ENCODE results near the gene PON2. TPM values are rescaled to one million over a fixed set of nuclear protein-coding genes. Genes with fewer than 3 reads are reported as not detected.

Gene PON2
- total and polyA plus RNA-seq, 2 of the 13 experiments (the other 11 are each of a cell fraction or from before 2014, with no cell fraction given) = 202 to 217 TPM

- TF ChIP-seq E2F1 (CRISPR knock-in tag; IDR thresholded peaks at IDR 0.05) (0 out of 2 replicates have a peak, but pooled peaks have one; percentile 39), ZNF234 (CRISPR knock-in tag; conservative IDR thresholded peaks at IDR 0.05) (no peak), KAT8 (CRISPR knock-in tag; IDR thresholded peaks at IDR 0.05) (peak; percentile 33; the same call in 1 of the 2 replicates), ZBTB20 (CRISPR knock-in tag; IDR thresholded peaks at IDR 0.05; ENCODE audit: borderline replicate concordance, low read depth) (no peak), PHF8 (CRISPR knock-in tag; IDR thresholded peaks at IDR 0.05) (no peak), KLF9 (CRISPR knock-in tag; IDR thresholded peaks at IDR 0.05; ENCODE audit: low read depth) (no peak), CTCF (CRISPR knock-in tag; IDR thresholded peaks at IDR 0.05) (peak; percentile 83), ZNF337 (CRISPR knock-in tag; IDR thresholded peaks at IDR 0.05; ENCODE audit: borderline replicate concordance, low read depth) (no peak), THRA (CRISPR knock-in tag; IDR thresholded peaks at IDR 0.05; ENCODE audit: borderline replicate concordance) (0 out of 2 replicates have a peak, but pooled peaks have one; percentile 33), ZNF569 (CRISPR knock-in tag; IDR thresholded peaks at IDR 0.05; ENCODE audit: borderline replicate concordance) (no peak), HNRNPUL1 (IDR thresholded peaks at IDR 0.05; ENCODE audit: low read depth, low read length) (no peak), AKAP8 (CRISPR knock-in tag; IDR thresholded peaks at IDR 0.05) (no peak), STAT6 (CRISPR knock-in tag; IDR thresholded peaks at IDR 0.05; ENCODE audit: borderline replicate concordance) (no peak), HMGXB3 (CRISPR knock-in tag; IDR thresholded peaks at IDR 0.05; ENCODE audit: borderline replicate concordance) (no peak), ATAD3A (CRISPR knock-in tag; IDR thresholded peaks at IDR 0.05) (no peak), JUND (CRISPR knock-in tag; IDR thresholded peaks at IDR 0.05) (no peak), ZFP62 (CRISPR knock-in tag; IDR thresholded peaks at IDR 0.05) (no peak)
These were observed 42.2 kb upstream of the PON2 start (continued) for GRCh38 chr7:95476904-95477594.

All from HepG2 (cell line).